GM21360 (cell line): Measurements from ENCODE around the gene EPB41.
A peak's percentile ranks its signal among the peaks of the same experiment; 100 is the strongest.
"Not testable (repeated sequence)": the region's sequence is repeated elsewhere in the genome, so short reads cannot be mapped to it uniquely, and the experiment has no call there.

ENCODE experiments used
- ATAC-seq: cut with Tn5 transposase; IDR thresholded peaks from one replicate; pipeline ENCODE4 v1.9.1; 2021; ENCODE audit warnings: mild to moderate bottlenecking, moderate library complexity; ENCODE audit not compliant: unreplicated experiment

The EPB41 gene

DNA sequence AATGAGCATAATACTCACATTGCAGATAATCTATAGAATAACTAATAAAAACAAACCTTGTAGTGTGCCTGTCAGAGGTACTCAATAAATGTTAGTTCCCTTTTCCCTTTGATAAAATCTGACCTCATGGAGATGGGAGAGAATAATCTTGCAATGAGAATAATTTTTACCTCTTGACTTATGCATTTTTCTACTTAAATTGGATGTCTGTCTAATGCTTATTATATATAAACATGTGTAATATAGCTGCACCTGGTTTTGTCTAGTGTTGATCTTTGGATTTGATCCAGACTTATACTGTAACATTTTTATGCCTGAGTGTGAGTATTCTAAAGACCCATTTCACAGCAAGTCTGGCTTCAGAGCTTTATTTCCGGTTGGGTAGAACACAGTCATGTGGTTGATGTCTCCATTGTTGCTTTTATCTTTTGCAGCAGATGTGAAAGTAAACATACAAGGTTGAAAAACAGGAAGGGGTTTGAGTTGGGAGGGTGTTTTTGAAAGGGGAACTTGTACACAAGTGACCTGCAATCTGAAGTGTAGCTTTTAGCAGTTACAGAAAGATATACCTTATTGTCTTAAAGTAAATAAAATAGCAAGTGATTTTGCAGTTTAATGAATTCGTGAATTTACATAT lies 12.4 kb downstream of the EPB41 start:
- ATAC-seq: peak; percentile 85

DNA sequence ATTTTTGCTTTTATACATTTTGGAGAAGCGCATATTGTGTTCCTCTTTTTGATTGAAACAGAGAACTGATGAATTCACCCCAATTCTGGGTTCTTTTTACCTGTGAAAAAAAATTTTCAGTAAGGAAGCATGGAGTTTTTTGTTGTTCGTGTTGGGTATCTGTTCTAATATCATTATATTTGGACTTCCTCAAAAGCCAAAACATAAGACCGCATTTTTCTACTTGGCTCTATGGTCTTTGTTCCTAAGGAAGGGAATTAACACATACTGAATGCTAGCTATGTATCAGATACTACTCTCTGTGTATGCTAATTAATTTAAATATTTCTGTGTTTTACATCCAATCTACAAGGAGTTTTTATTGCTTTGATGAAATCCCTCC lies 12.9 kb downstream of the EPB41 start:
- no peak for ATAC-seq

DNA sequence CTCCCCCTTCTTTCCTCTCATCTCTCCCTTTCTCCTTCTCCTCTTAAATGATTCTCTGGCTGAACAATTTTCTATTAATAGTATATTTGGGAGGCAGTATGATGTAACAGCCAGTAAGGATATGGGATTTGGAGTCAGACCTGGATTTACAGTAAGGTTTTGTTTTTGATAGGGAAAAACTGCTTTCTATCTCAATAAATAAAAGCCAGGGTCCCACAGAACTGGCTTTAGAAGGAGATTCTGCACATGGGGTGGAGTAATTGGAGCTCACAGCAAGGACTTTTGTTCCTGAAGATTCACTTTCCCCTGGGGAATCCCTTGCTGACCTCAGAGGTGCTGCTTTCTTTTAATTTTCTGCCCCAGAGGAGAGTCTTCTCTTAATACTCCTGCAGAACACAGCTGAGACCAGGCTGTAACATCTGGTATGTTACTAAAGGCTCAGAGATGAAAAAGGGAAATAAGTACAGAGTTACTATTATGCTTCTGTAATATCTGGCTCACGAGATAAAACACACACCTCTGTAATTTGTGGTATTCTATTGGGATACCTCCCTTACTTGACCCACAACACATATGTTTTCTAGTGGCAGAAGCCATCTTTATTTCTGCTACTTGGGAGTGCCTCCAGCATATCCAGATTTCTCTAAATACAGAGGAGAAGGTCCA lies 13.4 kb downstream of the EPB41 start:
- no peak for ATAC-seq

DNA sequence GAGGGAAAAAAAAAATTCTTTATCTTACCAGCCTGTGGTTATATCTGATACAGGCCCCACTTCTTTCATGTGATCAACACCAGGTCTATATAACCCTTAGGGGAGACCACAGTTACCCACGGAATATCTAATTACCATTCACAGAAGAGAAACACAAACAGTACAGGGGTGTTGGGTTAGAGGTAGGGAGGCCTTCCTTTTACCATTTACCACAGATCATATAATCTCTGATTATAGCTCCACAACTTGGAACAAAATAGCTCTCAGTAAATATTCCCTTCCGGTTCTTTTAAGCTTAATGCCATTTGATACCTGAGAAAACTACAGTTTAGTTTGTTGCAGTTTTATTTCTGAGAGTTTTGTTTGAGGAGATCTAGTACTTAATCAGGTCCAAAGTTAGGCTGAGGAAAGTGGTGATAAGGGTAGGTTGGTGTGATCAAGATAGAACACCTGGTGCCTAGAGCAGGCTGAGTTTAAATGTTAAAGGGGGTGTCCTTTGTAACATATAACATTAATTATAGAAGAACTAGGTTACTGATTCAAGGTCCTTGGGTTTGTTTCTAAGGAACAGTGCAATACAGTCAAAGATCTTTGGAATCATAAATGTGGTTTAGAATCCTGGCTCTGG lies 14.1 kb downstream of the EPB41 start:
- ATAC-seq: no peak

DNA sequence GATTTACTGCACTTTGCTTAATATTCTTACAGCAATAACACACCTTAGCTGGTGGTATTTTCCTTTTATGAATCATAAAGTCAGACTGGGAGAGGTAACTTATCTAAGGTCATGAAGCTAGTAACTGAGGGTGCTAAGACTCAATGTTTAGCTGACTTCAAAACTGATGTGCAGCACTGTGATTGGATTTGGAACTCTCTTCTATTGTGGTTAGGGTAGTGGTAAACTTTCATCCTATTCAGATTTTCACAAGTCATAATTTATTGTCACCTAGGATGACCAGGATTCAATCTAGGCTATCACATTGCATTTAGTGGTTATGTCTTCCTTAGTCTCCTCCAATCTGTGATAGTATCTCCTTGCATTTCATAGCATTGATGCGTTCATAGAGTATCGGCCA lies 18.9 kb downstream of the EPB41 start:
- no peak for ATAC-seq

DNA sequence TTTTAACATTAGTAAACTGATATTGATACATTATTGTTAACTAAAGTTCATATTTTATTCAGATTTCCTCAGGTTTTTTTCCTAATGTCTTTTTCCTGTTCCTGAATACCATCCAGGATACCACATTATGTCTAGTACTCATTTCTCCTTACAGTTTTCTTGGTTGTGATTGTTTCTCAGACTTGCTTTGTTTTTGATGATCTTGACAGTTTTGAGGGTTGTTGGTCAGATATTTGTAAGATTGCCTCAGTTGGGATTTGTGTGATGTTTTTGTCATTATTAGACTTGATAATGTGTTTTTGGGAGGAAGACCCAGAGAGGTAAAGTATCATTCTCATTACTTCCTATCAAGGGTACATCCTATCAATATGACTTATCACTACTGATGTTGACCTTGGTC lies 19.5 kb downstream of the EPB41 start:
- ATAC-seq: no peak

- ATAC-seq: no peak
Measured at GRCh38 chr1:28934676-28935075, 20.3 kb downstream of the EPB41 start.

GRCh38 chr1:28935293-28935692 lies 20.9 kb downstream of the EPB41 start:
- no peak for ATAC-seq

GRCh38 chr1:28936094-28936493 lies 21.7 kb downstream of the EPB41 start:
- no peak for ATAC-seq

DNA sequence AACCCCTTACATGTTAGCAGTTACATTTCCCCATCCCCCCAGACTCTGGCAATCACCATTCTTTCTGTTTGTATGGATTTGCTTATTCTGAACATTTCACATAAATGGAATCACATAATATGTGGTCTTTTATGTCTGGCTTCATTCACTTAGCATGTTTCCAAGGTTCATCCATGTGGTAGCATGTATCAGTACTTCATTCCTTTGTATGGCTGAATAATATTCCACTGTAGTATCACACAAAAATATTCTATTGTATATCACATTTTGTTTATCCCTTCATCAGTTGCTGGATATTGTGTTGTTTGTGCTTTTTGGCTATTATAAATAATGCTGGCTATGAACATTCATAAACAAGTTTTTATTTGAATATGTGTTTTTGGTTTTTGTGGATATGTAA lies 22.2 kb downstream of the EPB41 start:
- no peak for ATAC-seq

- not testable (repeated sequence) for ATAC-seq
Measured at GRCh38 chr1:28943581-28943980, 29.2 kb downstream of the EPB41 start.

DNA sequence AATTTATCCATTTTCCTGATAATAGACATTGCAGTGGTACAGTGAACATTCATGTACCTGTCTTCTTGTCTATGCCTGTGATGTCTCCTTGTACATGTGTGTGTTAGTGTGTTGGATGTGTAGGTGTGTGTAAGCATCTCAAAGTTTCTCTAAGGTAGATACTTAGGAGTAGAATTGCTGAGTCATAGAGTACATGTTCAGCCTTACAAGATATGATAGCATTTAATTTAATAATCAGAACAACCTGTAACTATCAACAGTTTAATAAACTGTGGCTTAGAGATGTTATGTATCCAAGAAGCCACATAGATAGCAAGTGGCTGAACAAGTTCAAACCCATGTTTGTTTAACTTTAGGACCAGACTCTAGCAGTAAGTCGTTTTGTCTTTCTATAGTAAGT lies 35.6 kb downstream of the EPB41 start:
- ATAC-seq: no peak

- no peak for ATAC-seq
Measured at GRCh38 chr1:28950449-28950848, 36.1 kb downstream of the EPB41 start.

- ATAC-seq: no peak
Measured at GRCh38 chr1:28954126-28954726, 39.9 kb downstream of the EPB41 start.

DNA sequence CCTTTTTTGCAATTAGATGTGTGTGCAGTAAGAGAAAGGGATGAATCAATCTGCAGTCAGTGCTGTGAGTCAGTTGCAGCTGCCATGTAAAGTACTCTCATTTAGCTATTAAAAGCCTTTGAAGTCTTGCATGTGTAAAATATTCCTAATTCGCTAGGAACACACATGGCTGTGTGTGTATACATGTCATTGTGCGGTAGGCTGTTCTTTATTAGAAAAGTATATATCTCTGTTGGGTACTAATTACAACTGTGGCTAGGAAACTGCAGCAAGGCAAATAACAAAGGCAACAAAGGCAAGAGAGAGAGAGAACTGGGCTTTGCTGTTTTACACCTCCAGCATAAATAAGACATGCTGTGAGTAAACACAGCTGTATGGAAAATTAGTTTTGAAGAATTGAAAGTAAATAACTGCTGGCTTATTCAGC lies 41.7 kb downstream of the EPB41 start:
- ATAC-seq: no peak

- not testable (repeated sequence) for ATAC-seq
Measured at GRCh38 chr1:28962114-28962831, 47.9 kb downstream of the EPB41 start.

DNA sequence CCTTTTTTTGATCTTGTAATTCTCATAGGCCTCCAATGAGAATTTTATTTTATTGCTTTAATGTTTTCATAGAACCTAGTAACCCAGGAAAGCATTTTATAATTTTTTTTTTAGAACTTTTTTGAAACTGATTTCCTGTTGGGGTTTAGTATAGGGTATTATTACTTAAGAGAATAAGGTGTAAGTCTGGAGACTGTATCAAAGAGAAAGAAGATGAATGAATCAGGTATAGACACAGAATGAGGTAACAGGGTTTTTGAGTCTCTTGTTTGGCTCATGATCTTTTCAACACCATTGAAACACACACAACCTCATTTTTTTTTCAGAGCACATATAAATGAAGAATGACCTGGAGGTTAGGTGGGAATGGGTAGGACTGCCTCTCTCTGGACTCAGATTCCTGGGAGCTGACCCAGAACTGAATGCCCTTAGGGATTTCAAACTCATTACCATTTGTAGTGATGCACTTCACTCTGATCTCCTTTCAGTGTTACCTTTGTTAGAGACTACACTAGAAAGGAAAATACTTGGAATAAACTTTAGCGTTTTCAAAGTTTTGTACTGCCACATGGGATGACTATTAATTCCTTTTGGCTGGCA lies 51.0 kb downstream of the EPB41 start:
- no peak for ATAC-seq

DNA sequence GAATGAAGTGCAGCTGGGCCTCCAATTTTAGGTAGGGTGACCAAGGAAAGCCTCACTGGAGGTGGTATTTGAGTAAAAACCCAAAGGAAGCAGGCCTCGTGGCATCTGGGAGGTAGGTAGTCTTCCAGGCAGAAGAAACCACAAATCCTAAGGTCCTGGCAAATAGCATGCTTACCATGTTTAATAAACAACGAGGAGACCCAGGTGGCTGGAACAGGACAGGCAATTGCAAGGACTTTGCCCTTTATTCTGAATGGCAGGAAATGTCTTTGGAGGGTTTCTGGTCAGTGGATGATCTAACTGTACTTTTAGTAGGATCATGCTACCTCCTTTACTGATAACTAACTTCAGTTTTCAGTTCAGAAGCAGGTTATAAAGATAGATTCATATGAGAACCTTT lies 52.2 kb downstream of the EPB41 start:
- ATAC-seq: no peak

- ATAC-seq: no peak
Measured at GRCh38 chr1:28971980-28972771, 57.8 kb downstream of the EPB41 start.
